Astrocyte (in vitro differentiated cells and primary cell): ENCODE measurements around the gene ARVCF. TPM values are rescaled to one million over a fixed set of nuclear protein-coding genes. Genes with fewer than 3 reads are reported as not detected.

Experiments
- DNase-seq: peaks from one replicate; pipeline ENCODE4 v3.0.0-alpha.2; 2010; ENCODE audit warnings: low read depth
- FAIRE-seq: peaks from 2 replicates; lab custom pipeline; 2011; peaks lifted over from hg19 to GRCh38; lab: Jason Lieb, UNC
- H2AFZ ChIP-seq: 2 replicates; pipeline ENCODE4 v1.6.0; 2012; ENCODE audit warnings: low read depth, low read length, inconsistent platforms
- H3K27ac ChIP-seq: 2 replicates; pipeline ENCODE4 v1.5.1; 2011; ENCODE audit warnings: low read depth, low read length, inconsistent platforms
- H3K27me3 ChIP-seq: 2 replicates; pipeline ENCODE4 v1.6.0; 2011; ENCODE audit warnings: low read length, inconsistent platforms; ENCODE audit not compliant: insufficient read depth
- H3K36me3 ChIP-seq: 2 replicates; pipeline ENCODE4 v1.5.1; 2011; ENCODE audit warnings: low read length, inconsistent platforms; ENCODE audit not compliant: insufficient read depth
- H3K4me1 ChIP-seq: 2 replicates; pipeline ENCODE4 v1.5.1; 2011; ENCODE audit warnings: low read length, inconsistent platforms; ENCODE audit not compliant: insufficient read depth
- H3K4me2 ChIP-seq: 2 replicates; pipeline ENCODE4 v1.6.0; 2012; ENCODE audit warnings: low read length, inconsistent platforms
- H3K4me3 ChIP-seq: 2 replicates; pipeline ENCODE4 v1.5.1; 2011; ENCODE audit warnings: low read depth, mild to moderate bottlenecking, low read length, inconsistent platforms; ENCODE audit not compliant: insufficient read depth
- H3K79me2 ChIP-seq: 2 replicates; pipeline ENCODE4 v1.6.0; 2012; ENCODE audit warnings: mild to moderate bottlenecking, low read length, inconsistent platforms; ENCODE audit not compliant: insufficient read depth
- H3K9ac ChIP-seq: 2 replicates; pipeline ENCODE4 v1.6.0; 2012; ENCODE audit warnings: mild to moderate bottlenecking, low read length, inconsistent platforms
- H3K9me3 ChIP-seq: 2 replicates; pipeline ENCODE4 v1.5.1; 2012; ENCODE audit warnings: low read depth, mild to moderate bottlenecking, low read length, inconsistent platforms; ENCODE audit not compliant: insufficient read depth
- H4K20me1 ChIP-seq: 2 replicates; pipeline ENCODE4 v1.6.0; 2012; ENCODE audit warnings: low read length, inconsistent platforms; ENCODE audit not compliant: insufficient read depth
- H3K27ac Mint-ChIP-seq: one replicate; pipeline ENCODE4 v1.8.0; 2021; ENCODE audit warnings: mild to moderate bottlenecking, mixed read lengths; ENCODE audit not compliant: unreplicated experiment
- H3K27me3 Mint-ChIP-seq: one replicate; pipeline ENCODE4 v1.8.0; 2021; ENCODE audit warnings: low read depth, mixed read lengths; ENCODE audit not compliant: unreplicated experiment
- H3K36me3 Mint-ChIP-seq: one replicate; pipeline ENCODE4 v1.8.0; 2021; ENCODE audit warnings: low read depth, mixed read lengths; ENCODE audit not compliant: unreplicated experiment
- H3K4me1 Mint-ChIP-seq: one replicate; pipeline ENCODE4 v1.8.0; 2021; ENCODE audit warnings: low read depth, mixed read lengths; ENCODE audit not compliant: unreplicated experiment
- H3K4me3 Mint-ChIP-seq: one replicate; pipeline ENCODE4 v1.8.0; 2021; ENCODE audit warnings: mild to moderate bottlenecking, moderate library complexity, mixed read lengths; ENCODE audit not compliant: unreplicated experiment
- H3K9me3 Mint-ChIP-seq: one replicate; pipeline ENCODE4 v1.8.0; 2021; ENCODE audit warnings: mild to moderate bottlenecking, mixed read lengths; ENCODE audit not compliant: unreplicated experiment
- CTCF ChIP-seq: IDR thresholded peaks from 2 replicates; pipeline ENCODE4 v1.5.1; 2011; ENCODE audit warnings: low read depth, mild to moderate bottlenecking, inconsistent platforms, low read length, moderate library complexity; ENCODE audit not compliant: insufficient read depth
- EZH2 ChIP-seq: IDR thresholded peaks from 2 replicates; pipeline ENCODE4 v1.6.1; 2012; ENCODE audit warnings: mild to moderate bottlenecking, low read length, inconsistent platforms; ENCODE audit not compliant: insufficient read depth
- total RNA-seq: library from RNA; stranded (reverse); gene quantifications from 2 replicates; pipeline ENCODE4 v1.2.1, GENCODE V29; 2021

ARVCF gene
- total RNA-seq, 1 donor from 2014 or later, result 17.9 TPM

GRCh38 chr22:19998232-19998951, 18.2 kb downstream of the ARVCF start:
- Histone ChIP-seq H3K79me2 (no peaks in the 10 kb centered on the region), H3K27ac (no peak overlapping the region), H3K36me3 (no peaks in the 10 kb centered on the region), H4K20me1 (no peaks in the 10 kb centered on the region), H3K27me3 (peaks cover 6% of the 10 kb centered on the region), H3K9me3 (no peaks in the 10 kb centered on the region), H3K4me1 (peaks cover 19% of the 10 kb centered on the region), H3K4me2 (no peak overlapping the region), H3K4me3 (no peak overlapping the region), H2AFZ (peak overlapping the region; percentile 61), H3K9ac (no peak overlapping the region)
- Mint-ChIP-seq H3K27me3 (peaks cover 1% of the 10 kb centered on the region), H3K36me3 (peaks cover 4% of the 10 kb centered on the region), H3K4me3 (no peak overlapping the region), H3K27ac (no peak overlapping the region), H3K4me1 (peaks cover 13% of the 10 kb centered on the region), H3K9me3 (peaks cover 1% of the 10 kb centered on the region)
- DNase-seq (no peak), FAIRE-seq (no peak)
- no peak for TF ChIP-seq EZH2
- no peak for TF ChIP-seq CTCF

GRCh38 chr22:19997561-19998231, 18.9 kb downstream of the ARVCF start:
- Histone ChIP-seq H2AFZ (no peak overlapping the region), H3K9ac (no peak overlapping the region), H3K9me3 (no peaks in the 10 kb centered on the region), H3K27me3 (peaks cover 6% of the 10 kb centered on the region), H3K79me2 (no peaks in the 10 kb centered on the region), H3K4me2 (no peak overlapping the region), H3K4me1 (peaks cover 19% of the 10 kb centered on the region), H4K20me1 (no peaks in the 10 kb centered on the region), H3K27ac (no peak overlapping the region), H3K4me3 (no peak overlapping the region), H3K36me3 (no peaks in the 10 kb centered on the region)
- Mint-ChIP-seq H3K9me3 (no peaks in the 10 kb centered on the region), H3K36me3 (no peaks in the 10 kb centered on the region), H3K4me3 (no peak overlapping the region), H3K4me1 (peaks cover 13% of the 10 kb centered on the region), H3K27me3 (peaks cover 1% of the 10 kb centered on the region), H3K27ac (no peak overlapping the region)
- TF ChIP-seq CTCF, result no peak
- TF ChIP-seq EZH2, result no peak
- no peak for DNase-seq
- no peak for FAIRE-seq
